Measurements from ENCODE around the gene CLCN5.

Gene CLCN5

DNA sequence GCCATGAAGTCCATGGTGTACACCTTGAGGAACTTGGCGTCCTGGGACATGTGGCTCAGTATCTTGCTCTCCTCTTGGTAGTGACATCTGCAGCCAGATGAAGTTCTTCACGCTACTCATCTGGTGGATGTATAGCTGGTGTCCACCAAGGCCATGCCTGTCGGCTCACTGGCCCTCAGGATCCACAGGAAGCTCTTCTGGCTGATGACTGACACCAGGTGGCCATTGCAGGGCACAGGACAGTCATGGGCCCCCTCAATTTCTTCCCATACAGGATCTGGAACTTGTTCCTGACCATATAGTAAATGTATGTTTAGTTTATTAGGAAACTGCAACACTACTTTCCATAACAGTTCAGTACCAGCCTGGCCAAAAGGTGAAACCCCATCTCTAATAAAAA is 10.3 kb upstream of the CLCN5 start:
- no peak for DNase-seq (ENCODE audit: low read depth)
- H3K4me3 ChIP-seq (ENCODE audit: low read depth, low read length) = no peak overlapping the region
- TF ChIP-seq, protein P1, sequence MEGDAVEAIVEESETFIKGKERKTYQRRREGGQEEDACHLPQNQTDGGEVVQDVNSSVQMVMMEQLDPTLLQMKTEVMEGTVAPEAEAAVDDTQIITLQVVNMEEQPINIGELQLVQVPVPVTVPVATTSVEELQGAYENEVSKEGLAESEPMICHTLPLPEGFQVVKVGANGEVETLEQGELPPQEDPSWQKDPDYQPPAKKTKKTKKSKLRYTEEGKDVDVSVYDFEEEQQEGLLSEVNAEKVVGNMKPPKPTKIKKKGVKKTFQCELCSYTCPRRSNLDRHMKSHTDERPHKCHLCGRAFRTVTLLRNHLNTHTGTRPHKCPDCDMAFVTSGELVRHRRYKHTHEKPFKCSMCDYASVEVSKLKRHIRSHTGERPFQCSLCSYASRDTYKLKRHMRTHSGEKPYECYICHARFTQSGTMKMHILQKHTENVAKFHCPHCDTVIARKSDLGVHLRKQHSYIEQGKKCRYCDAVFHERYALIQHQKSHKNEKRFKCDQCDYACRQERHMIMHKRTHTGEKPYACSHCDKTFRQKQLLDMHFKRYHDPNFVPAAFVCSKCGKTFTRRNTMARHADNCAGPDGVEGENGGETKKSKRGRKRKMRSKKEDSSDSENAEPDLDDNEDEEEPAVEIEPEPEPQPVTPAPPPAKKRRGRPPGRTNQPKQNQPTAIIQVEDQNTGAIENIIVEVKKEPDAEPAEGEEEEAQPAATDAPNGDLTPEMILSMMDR (IDR thresholded peaks at IDR 0.05; ENCODE audit: control insufficient read depth, extremely low read depth, insufficient read depth) = no peak

- DNase-seq (ENCODE audit: low read depth) = no peak
- TF ChIP-seq, protein P1 (IDR thresholded peaks at IDR 0.05; ENCODE audit: control insufficient read depth, extremely low read depth, insufficient read depth) = no peak
- no peak overlapping the region for H3K4me3 ChIP-seq (ENCODE audit: low read depth, low read length)
Observed at GRCh38 chrX:49912861-49913260, 9.5 kb upstream of the CLCN5 start.

GRCh38 chrX:49915361-49916222 is 6.8 kb upstream of the CLCN5 start:
- no peak overlapping the region for H3K4me3 ChIP-seq (ENCODE audit: low read depth, low read length)
- TF ChIP-seq, protein P1 (IDR thresholded peaks at IDR 0.05; ENCODE audit: control insufficient read depth, extremely low read depth, insufficient read depth) = peak; percentile 71
- DNase-seq (ENCODE audit: low read depth) = no peak

- TF ChIP-seq, protein P1 (IDR thresholded peaks at IDR 0.05; ENCODE audit: control insufficient read depth, extremely low read depth, insufficient read depth) = peak; percentile 64
- DNase-seq (ENCODE audit: low read depth) = no peak
- H3K4me3 ChIP-seq (ENCODE audit: low read depth, low read length) = no peak overlapping the region
Observed at GRCh38 chrX:49919617-49920016, 2.8 kb upstream of the CLCN5 start.

GRCh38 chrX:49921109-49921508 is 1.3 kb upstream of the CLCN5 start:
- TF ChIP-seq, protein P1 (IDR thresholded peaks at IDR 0.05; ENCODE audit: control insufficient read depth, extremely low read depth, insufficient read depth) = no peak
- H3K4me3 ChIP-seq (ENCODE audit: low read depth, low read length) = no peak overlapping the region
- DNase-seq (ENCODE audit: low read depth) = no peak

- DNase-seq (ENCODE audit: low read depth) = no peak
- H3K4me3 ChIP-seq (ENCODE audit: low read depth, low read length) = no peak overlapping the region
- TF ChIP-seq, protein P1 (IDR thresholded peaks at IDR 0.05; ENCODE audit: control insufficient read depth, extremely low read depth, insufficient read depth) = no peak
Observed at GRCh38 chrX:49925176-49925575, 2.8 kb downstream of the CLCN5 start.

DNA sequence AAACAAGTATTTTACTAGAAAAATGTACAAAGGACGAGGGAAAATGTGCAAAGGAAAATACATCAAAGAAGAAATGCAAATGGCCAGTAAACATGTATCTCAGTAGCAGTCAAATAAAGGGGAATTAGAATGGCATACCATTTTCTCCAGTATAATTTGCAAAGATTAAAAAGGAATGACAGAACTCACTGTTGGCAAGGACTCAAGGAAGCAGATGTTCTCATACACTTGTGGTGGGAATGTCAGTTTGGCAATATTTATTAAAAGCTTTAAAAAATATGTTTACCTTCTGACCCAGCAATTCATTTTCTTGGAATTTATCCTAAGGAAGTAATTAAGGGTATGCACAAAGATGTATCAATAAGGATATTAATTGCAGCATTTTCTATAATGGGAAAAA is 7.6 kb downstream of the CLCN5 start:
- TF ChIP-seq, protein P1 (IDR thresholded peaks at IDR 0.05; ENCODE audit: control insufficient read depth, extremely low read depth, insufficient read depth) = no peak
- H3K4me3 ChIP-seq (ENCODE audit: low read depth, low read length) = no peak overlapping the region
- no peak for DNase-seq (ENCODE audit: low read depth)
